Hepatocyte (in vitro differentiated cells): ENCODE results near the gene VEGFD.

Source experiments
- EZH2 ChIP-seq: fragments of 200-600 bp; sonication (generic); IDR thresholded peaks from 2 replicates; pipeline ENCODE4 v1.6.1; 2016; ENCODE audit warnings: antibody characterized with exemption, mild to moderate bottlenecking, borderline replicate concordance
- EZH2phosphoT487 ChIP-seq: fragments of 200-600 bp; sonication (generic); IDR thresholded peaks from one replicate; pipeline ENCODE4 v1.6.1; 2018; ENCODE audit warnings: antibody characterized with exemption, mild to moderate bottlenecking, low read depth, moderate library complexity; ENCODE audit not compliant: unreplicated experiment, severe bottlenecking
- TF ChIP-seq, protein P1 (sequence below): fragments of 200-600 bp; sonication (generic); IDR thresholded peaks from 2 replicates; pipeline ENCODE4 v1.5.1; 2016; ENCODE audit warnings: antibody characterized with exemption, mild to moderate bottlenecking; ENCODE audit not compliant: poor library complexity

DNA sequence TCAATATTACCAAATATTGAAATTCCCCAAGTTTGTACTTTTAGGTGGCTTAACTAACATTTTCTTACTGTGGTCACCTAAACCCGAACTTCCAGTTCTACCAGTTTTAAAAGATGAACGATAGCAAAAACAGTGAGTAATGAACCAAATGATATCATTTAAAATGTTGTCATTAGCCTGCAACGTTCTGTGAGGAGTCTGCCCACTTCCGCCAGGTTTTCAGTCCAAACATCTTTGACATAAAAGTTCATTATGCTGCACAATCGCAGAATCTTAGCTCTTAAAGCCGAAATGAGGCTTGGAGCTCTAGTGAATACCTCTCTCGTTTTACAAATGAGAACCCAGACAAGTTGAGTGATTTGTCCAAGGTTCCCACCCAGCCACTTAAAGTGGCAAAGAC, 49.7 kb downstream of the VEGFD start:
- TF ChIP-seq, protein P1, sequence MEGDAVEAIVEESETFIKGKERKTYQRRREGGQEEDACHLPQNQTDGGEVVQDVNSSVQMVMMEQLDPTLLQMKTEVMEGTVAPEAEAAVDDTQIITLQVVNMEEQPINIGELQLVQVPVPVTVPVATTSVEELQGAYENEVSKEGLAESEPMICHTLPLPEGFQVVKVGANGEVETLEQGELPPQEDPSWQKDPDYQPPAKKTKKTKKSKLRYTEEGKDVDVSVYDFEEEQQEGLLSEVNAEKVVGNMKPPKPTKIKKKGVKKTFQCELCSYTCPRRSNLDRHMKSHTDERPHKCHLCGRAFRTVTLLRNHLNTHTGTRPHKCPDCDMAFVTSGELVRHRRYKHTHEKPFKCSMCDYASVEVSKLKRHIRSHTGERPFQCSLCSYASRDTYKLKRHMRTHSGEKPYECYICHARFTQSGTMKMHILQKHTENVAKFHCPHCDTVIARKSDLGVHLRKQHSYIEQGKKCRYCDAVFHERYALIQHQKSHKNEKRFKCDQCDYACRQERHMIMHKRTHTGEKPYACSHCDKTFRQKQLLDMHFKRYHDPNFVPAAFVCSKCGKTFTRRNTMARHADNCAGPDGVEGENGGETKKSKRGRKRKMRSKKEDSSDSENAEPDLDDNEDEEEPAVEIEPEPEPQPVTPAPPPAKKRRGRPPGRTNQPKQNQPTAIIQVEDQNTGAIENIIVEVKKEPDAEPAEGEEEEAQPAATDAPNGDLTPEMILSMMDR: no peak
- TF ChIP-seq EZH2 (no peak), EZH2phosphoT487 (no peak)
